Measurements from ENCODE around the gene YAP1.

The YAP1 gene

GRCh38 chr11:102202972-102203371 lies 92.7 kb downstream of the YAP1 start:
- DNase-seq, result no peak

GRCh38 chr11:102204174-102204573 lies 93.9 kb downstream of the YAP1 start:
- DNase-seq, result no peak

- DNase-seq, result no peak
These were observed 95.6 kb downstream of the YAP1 start for GRCh38 chr11:102205805-102206204.

- DNase-seq, result no peak
These were observed 98.6 kb downstream of the YAP1 start for GRCh38 chr11:102208835-102209234.

- DNase-seq, result no peak
These were observed 104.4 kb downstream of the YAP1 start for GRCh38 chr11:102214623-102215022.

GRCh38 chr11:102216433-102217075 lies 106.3 kb downstream of the YAP1 start:
- no peak for DNase-seq

- DNase-seq, result no peak
These were observed 110.7 kb downstream of the YAP1 start for GRCh38 chr11:102220728-102221467.

GRCh38 chr11:102223859-102224258 lies 113.6 kb downstream of the YAP1 start:
- DNase-seq, result no peak

- no peak for DNase-seq
These were observed 115.7 kb downstream of the YAP1 start for GRCh38 chr11:102225689-102226568.

GRCh38 chr11:102226702-102227490 lies 116.6 kb downstream of the YAP1 start:
- peak; percentile 6 for DNase-seq

GRCh38 chr11:102229510-102230123 lies 119.4 kb downstream of the YAP1 start:
- DNase-seq, result no peak

GRCh38 chr11:102230186-102230585 lies 119.9 kb downstream of the YAP1 start:
- no peak for DNase-seq

GRCh38 chr11:102230911-102231310 lies 120.7 kb downstream of the YAP1 start:
- DNase-seq, result no peak

- DNase-seq, result no peak
These were observed 124.7 kb downstream of the YAP1 start for GRCh38 chr11:102234779-102235439.

- DNase-seq, result no peak
These were observed 127.0 kb downstream of the YAP1 start for GRCh38 chr11:102237096-102237735.

- DNase-seq, result no peak
These were observed 128.2 kb downstream of the YAP1 start for GRCh38 chr11:102238391-102238821.

GRCh38 chr11:102239448-102239847 lies 129.2 kb downstream of the YAP1 start:
- DNase-seq, result no peak

- no peak for DNase-seq
These were observed 129.7 kb downstream of the YAP1 start for GRCh38 chr11:102239911-102240310.

- DNase-seq, result no peak
These were observed 130.3 kb downstream of the YAP1 start for GRCh38 chr11:102240502-102240901.

- DNase-seq, result no peak
These were observed 130.8 kb downstream of the YAP1 start for GRCh38 chr11:102241026-102241425.

GRCh38 chr11:102243399-102243884 lies 133.2 kb downstream of the YAP1 start:
- DNase-seq, result no peak
